Stimulated activated CD4-positive, alpha-beta T cell treated with anti-CD3 and anti-CD28 coated beads, Interleukin-4, amount 100 ng/mL, for 48 hours (primary cell): Measurements from ENCODE around the gene LYG1.
"Not testable (repeated sequence)": the region's sequence is repeated elsewhere in the genome, so short reads cannot be mapped to it uniquely, and the experiment has no call there.

Experiments used
- DNase-seq, 2 donors: peaks; one replicate each; pipeline ENCODE4 v3.0.0-alpha.2; 2020; ENCODE audit warnings: low read depth in 2 of 2

The LYG1 gene

DNA sequence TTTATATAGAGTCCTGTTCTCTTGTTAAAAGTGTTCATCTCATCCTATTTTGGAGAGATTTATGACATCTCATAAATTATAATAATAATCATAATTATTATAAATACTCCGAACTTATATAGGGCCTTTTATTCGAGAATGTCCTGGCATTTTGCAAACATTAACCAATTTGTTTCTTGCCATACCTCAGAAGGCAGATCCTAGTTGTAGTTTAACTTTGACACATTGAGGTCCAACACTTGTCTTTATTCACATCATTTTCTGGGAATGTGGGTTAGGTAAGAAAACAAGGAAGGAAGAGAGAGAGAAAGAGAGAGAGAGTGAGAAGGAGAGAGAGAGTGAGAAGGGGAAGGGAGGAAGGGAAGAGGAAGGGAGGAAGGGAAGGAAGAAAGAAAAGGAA lies at the start of gene LYG1:
TSS of gene LYG1 (minus strand) at position 101 of the 400 bp plus-strand sequence. CDS start 5,527 bp downstream, outside the sequence.
- DNase-seq = not testable (repeated sequence)

DNA sequence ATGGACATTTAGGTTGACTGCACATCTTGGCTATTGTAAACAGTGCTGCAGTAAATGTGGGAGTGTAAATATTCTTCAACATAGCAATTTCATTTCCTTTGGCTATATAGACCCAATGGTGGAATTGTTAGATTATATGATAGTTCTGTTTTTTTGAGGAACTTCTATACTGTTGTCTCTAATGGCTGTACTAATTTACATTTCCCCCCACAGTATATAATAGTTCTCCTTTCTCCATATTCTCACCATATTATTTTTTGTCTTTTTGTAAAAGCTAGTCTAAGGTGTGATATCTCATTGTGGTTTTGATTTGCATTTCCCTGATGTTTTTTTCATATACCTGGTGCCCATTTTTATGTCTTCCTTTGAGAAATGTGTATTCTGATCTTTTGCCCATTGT lies 49.2 kb upstream of the LYG1 start:
- no peak for DNase-seq

DNA sequence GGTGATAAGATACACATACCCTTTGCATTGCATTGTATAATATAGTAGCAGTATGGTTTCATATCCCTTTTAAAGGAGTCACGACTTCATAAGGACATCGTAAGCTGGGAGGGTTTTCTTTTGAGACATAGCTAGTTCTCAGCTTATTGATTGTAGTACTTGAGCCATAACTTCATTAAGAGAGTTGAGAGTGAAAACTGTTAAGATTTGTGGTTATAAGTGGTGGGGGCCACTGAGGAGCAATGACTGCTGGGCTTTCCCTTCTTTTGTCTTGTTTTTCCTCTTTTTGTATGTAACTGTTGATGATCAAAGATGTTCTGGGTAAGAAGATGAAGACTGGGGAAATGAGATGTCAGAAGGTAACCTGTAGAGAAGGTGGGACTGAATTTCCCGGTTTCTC lies 47.2 kb upstream of the LYG1 start:
- no peak for DNase-seq

DNA sequence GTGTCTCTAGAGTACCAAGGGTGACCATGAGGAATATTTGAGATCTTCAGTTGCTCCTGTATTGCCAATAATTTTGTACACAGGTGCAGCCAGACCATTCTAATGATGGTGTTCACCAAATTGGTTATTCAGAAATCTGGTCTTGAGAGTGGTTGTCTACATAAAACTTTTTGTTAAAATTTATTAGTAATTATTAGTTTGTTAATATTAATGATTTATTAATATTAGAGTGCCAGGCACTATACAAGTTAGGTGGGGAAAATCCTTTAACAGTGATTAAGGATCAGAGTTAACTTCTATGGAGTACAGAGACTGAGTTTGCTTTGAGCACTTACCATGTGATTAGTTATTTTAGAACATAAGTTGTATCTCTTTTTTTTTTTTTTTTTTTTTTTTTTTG lies 45.2 kb upstream of the LYG1 start:
- no peak for DNase-seq

DNA sequence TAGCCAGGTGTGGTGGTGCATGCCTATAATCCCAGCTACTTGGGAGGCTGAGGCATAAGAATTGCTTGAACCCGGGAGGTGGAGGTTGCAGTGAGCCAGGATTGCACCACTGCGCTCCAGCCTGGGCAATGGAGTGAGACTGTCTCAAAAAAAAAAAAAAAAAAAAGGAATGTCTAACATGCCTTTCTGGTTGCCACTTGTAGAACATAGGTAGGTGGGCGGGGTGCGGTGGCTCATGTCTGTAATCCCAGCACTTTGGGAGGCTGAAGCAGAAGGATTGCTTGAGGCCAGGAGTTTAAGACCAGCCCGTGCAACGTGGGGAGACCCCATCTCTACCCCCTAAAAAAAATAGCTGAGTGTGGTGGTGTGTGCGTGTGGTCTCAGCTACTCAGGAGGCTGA lies 44.4 kb upstream of the LYG1 start:
- not testable (repeated sequence) for DNase-seq

DNA sequence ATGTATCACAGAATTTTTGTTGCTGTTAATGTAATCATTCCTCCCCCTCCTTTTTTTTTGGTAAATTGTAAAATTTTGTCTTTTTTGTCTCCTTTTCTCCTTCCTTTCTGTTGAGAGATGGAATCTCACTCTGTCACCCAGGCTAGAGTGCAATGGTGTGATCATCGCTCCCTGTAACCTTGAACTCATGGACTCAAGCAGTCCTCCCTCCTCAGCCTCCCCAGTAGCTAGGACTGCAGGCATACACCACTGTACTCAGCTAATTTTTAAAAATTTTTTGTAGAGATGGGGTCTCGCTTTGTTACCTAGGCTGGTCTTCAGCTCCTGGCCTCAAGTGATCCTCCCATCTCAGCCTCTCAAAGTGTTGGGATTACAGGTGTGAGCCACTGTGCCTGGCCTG lies 41.5 kb upstream of the LYG1 start:
- DNase-seq = no peak

DNA sequence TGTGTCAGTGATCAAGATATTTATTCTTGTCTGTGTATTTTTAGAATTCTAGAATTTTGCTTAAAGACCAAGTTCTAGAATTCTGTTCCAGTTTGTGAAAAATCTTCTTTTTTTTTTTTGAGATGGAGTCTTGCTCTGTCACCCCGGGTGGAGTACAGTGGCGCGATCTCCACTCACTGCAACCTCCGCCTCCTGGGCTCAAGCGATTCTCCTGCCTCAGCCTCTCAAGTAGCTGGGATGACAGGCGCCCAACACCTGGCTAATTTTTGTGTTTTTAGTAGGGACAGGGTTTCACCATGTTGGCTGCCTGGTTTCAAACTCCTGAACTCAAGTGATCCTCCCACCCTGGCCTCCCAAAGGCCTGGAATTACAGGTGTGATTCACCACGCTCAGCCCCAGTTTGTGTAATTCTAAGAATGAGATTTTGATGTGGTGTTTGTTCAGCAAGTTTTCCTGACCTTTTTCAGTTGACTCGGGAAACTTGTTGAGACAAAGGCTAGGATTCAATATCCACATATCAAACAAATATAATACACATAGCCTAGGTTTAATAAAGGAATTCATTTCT lies 39.8 kb upstream of the LYG1 start:
- DNase-seq = no peak

DNA sequence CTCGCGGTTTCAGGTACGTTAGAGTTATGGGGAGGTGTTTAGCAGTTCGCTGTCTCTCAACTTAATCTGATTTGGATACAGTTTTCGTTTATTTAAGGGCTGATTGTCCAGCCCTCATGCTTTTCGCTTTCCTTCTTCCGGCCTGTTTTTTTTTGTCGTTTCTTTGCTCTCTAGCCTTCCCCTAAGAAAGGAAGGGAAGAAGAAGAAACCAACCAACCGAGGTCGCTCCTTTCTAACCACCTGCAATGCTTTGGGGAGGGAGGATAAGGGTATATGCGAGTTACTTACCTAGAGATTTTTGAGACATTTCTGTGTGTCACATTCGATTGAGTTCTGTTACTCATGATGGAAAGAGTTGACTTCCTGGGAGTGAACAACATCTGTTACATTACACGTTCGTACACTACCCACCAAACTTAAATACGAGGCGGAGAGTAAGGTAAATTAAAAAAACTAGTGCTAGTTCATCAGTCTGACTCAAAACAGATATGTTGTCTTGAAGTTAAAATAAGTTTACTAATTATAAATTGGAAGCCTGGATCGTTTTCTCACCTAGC lies 37.1 kb upstream of the LYG1 start:
- DNase-seq = no peak

DNA sequence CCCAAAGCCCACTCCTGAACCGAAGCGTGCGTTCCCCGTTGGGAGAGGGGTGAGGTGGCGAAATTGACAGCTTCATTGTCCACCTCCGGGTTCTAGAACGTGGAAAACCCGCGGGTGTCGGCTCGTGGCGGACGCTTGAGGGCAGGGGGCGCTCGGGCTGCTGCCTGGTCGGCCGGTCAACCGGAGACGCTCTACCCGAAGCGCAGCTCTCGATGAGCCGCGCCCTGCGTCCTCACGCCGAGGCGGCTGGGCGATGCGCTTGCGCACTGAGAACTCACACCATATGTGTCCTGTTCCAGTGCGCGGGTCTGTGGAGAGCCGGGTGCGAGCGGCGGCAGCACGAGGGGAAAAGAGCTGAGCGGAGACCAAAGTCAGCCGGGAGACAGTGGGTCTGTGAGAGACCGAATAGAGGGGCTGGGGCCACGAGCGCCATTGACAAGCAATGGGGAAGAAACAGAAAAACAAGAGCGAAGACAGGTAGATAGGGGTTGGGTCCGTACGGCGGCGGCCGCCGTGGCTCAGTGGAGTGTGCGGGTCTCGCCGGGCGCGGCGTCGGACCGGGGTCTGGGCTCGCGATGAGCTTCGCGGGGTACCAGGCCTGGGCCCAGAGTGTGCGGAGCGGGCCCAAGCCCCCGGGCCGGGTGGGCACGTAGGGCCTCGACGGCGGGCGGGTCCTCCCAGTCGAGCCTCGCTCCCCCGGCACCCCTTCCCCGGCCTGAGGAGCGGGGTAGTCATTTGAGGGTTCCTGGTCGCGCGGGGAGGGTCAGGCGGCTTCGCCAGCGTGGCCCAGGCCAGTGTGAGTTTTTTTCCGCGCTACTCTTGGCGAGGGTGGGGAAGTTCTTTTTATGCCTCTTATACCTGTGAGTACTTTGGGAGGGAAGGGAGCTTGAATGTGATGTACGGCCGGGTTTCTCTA lies 36.4 kb upstream of the LYG1 start, which contains the start of gene EIF5B:
TSS of gene EIF5B (plus strand) at position 277 of the 916 bp plus-strand sequence. CDS start at position 443, 166 bp downstream.
- peak; percentile 86 to 93 for DNase-seq

DNA sequence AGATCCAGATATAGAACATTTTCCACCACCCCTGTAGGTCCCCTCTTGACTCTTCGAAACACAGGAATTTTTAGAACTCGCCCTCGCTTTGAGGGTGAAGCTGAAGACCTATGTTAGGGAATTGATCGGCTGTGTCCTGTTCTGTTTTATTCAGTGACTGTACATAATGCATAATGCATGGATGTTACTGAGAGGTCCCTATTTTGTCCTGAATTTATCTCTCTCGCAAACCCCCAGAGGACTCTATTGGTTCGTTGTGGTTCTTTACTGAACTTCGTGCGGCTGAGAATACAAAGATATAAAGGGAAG lies 35.8 kb upstream of the LYG1 start:
- DNase-seq = no peak

DNA sequence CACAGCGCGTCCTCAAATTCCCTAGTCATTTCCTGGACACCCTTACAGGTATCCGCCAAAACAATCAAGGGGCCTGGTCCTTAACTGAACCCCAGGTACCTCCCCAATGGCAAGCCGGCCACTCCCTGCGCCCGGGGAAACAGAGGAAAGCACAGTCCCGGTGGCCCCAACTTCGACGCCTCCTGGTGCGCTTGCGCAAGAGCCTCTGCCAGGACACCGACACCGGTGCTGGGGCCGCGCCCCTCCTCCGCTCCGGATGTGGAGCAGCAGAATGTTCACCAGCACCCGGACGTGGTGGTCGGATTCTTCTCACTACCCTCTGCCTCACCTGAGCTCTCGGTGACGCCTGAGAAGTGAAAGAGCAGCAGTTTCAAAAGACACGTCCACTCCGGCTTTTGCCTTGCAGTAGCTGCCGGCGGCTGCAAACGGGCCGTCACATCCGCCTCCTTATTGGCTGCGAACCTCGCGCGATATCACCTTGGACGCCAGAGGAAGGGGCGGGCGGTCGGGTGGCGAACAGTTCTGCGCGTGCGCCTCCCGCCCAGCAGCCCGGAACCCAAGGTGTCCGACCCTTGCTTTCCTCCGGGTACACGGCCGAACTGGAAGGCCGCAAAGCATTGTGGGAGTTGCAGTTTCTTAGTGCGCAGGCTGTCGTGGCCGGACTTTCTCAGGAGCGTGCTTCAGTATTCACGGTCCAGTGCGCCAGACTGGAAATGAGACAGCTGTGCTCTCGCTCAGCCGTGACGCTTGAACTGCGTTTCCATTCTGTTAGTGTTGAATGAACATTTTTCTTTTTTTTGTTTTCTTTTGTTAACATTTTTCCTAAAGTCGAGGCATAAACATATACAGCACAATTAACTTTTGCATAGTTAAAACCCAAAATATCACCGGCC lies 35.2 kb upstream of the LYG1 start, which contains the start of gene TXNDC9:
TSS of gene TXNDC9 (minus strand) at position 423 of the 893 bp plus-strand sequence. CDS start 3,123 bp downstream, outside the sequence.
- DNase-seq = peak; percentile 93 to 98

DNA sequence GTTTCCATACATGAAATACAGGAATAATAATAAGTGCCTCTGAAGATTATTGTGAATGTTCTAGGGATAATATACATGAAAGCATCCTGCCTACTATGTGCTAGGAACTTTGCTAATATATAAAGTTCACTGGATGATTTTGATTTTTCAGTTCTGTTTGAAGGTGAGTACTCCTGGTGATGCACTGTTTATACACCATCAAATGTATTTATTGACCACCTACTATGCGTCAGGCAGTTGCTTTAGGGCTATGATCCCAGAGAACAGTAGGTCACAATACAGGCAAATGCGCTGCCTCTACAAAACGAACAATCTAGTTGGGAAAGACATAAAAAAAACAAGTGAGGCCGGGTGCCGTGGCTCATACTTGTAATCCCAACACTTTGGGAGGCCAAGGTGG lies 24.4 kb upstream of the LYG1 start:
- no peak for DNase-seq

DNA sequence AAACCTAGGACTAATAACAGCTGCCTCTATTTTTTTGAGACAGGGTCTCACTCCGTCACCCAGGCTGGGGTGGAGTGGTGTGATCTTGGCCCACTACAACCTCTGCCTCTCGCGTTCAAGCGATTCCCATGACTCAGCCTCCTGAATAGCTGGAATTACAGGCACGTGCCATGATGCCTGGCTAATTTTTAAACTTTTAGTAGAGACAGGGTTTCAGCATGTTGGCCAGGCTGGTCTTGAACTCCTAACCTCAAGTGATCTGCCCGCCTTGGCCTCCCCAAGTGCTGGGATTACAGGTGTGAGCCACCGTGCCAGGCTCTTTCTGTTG lies 16.8 kb upstream of the LYG1 start:
- not testable (repeated sequence) for DNase-seq

DNA sequence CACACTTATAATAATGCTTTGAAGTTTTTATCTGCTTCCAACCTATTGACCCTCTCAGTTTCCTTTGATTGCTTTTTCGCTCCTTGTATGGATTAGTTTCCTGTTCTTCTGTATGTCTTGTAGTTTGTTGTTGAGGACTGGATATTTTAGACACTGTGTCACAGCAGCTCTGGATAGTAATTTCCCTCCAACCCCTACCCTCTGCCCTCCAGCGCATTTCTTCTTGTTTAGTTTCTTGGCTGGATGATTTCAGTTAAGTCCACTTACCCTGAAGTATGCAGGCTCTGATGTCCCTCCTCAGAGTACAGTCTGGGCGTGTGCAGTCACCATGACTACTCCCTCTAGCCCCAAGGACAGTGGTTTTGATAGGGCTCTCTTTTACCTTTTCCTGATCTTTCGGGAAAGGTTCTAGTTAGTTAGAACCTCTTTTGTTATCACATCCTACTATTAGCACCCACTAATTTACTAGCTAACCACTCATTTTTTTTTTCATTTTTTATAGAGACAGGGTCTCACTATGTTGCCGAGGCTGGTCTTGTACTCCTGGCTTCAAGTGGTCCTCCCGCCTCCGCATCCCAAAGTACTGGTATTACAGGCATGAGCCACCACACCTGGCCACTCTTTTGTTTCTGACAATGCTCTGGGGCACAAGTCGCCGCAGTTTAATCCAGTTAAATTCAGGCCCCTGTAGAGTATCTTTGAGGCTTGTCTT lies 16.3 kb upstream of the LYG1 start:
- DNase-seq = no peak

DNA sequence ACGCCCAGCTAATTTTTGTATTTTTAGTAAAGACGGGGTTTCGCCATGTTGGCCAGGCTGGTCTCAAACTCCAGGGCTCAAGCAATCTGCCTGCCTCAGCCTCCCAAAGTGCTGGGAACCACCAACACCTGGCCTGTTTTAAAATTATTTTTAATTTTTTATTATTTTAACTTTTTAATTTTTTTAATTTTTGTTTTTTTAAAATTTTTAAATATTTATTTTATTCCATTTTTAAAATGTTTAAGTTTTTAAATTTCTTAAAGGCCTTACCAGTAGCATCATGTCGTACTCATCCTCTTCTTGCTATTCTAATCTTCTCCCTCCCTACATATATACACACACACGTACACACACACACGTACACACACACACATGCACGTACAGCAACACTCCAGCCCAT lies 1.4 kb downstream of the LYG1 start:
- DNase-seq = no peak

DNA sequence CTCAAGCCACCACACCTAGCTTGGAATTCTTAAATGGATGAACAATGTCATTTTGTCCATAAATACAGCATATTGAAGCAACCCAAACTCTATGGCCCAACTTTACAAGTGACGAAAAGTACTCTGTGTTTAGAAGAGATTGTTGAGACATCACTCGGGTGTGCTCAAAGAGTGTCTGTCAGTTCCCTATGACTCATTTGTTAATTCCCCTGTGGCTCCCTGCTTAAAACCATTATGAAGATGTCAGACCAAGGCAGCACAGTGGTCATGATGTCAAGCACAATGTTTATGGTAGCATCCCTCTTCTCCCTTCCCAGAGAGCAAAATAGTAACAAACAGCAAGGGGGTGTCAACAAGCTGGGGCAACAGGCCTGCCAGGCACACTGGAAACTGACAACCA lies 3.0 kb downstream of the LYG1 start:
- no peak for DNase-seq

DNA sequence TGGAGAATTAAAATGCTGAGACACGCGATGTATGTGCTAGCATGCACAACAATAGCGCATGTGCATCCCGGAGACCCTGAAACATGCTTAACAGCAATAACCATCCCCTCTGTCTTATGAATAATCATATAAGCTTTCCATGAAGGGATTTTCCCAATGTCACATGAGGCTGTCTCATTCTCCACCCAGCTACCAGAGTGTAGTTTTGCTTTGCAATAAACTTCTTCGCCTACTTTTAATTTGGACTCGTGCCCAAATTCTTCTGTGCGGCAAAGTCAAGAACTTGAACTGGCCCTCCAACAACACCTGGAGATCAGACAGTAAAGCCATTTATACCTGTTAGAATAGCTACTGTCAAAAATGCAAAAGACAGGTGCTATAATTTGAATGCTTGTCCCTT lies 15.5 kb downstream of the LYG1 start:
- no peak for DNase-seq

DNA sequence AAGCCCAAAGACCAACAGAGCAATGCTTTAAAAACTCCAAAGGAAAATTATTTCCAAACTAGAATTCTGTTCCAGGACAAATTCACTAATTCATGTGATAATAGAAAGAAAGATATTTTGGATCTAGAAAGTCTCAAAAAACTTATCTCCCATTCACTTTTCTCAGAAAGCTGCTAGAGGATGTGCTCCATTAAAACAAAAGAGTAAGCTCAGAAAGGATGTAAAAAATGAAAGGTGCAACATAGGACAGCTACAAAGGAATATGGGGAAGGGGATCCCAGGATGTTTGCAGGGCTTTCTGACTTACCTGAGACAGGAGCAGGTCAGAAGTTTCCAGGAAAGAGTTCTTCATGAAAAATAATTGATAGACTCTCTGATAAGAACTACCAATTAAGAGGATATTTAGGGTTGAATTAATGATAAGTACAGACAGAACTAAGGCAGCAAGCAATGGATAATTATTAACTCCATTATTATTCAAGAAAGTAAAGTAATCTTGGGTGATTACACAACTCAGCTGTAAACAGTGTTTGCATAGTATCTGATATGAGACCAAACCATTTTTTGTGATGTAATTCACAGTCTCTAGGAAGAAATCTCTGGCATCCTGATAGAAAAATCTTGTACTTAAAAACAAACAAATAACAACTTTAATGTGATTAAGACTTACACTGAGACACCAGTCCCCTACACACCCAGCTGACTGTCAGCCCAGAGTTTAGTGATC lies 20.9 kb downstream of the LYG1 start:
- DNase-seq = no peak

DNA sequence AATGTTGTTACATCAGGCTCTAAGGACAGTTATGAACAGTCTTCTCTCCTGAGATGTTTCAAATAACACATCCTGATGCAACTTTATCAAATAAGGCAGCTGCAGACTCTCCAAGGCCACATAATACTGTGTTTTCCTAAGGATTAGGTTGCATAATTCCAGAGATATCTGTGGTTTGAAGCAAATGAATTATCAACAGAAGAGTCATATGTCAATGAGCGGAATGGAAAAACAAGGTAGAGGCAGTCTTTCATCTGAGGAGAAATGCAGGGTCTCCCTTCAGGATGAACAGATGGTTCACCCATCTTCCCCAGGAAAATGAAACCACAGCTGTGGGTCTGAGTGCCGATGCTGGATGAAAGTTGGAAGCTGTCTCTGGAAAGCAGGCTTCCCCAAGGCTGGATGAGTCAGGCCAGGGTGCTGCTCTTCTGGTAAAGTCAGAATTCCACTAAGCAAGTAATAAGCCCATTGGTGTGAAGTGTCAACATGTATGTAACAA lies 22.2 kb downstream of the LYG1 start:
- no peak for DNase-seq

DNA sequence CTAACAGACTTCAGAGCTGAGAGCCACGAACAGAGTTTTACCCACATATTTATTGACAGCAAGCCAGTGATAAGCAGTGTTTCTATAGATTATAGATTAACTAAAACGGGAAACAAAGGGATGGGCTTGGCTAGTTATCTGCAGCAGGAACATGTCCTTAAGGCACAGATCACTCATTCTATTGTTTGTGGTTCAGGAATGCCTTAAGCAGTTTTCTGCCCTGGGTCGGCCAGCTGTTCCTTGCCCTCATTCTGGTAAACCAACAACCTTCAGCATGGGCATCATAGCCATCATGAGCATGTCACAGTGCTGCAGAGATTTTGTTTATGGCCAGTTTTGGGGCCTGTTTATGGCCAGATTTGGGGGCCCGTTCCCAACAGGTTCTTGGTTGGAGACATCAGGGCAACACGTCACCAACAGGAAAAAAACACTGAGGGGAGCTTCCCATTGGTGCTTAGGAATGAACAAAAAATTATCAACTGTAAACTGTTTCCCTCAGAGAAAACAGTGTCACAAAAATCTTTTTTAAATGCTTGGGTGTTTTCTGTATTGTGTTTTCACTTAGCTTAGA lies 22.7 kb downstream of the LYG1 start:
- not testable (repeated sequence) for DNase-seq
